Measurements from ENCODE around the gene TTLL7. TPM values are rescaled to one million over a fixed set of nuclear protein-coding genes. Genes with fewer than 3 reads are reported as not detected.

The TTLL7 gene
- total and polyA plus RNA-seq, 2 experiments from 2014 or later, result 4.1 to 6.7 TPM

DNA sequence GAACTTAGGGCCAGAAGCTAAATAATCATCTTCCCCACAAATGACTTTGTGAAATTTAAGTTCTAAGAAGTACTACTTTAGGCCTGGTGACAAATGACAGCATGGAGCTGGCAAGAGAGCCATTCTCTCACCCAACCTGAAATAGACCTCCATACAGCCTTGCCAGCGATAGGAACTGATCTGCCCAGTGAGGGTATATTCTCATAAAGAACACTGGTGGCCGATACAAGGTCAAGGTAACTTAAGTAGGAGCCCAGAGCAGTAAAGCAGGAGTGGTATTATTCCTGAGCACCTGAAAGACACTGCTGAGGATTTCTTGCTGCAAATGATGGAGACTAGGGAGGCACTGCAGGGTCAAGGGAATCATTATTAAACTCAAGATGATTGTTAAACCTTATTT is 2.6 kb upstream of the TTLL7 start:
- Histone ChIP-seq H3K36me3 (ENCODE audit: insufficient read depth) (no peaks in the 10 kb centered on the region), H3K79me2 (replicated peaks; ENCODE audit: insufficient read depth) (no peaks in the 10 kb centered on the region; the same call in 1 of the 2 replicates), H2AFZ (no peak overlapping the region), H3K4me1 (ENCODE audit: insufficient read depth) (peaks cover 10% of the 10 kb centered on the region; the same call in 1 of the 2 replicates), H3K4me2 (no peak overlapping the region), H4K20me1 (replicated peaks; ENCODE audit: insufficient read depth) (0 out of 2 replicates have a peak, but pooled peaks cover under 1% of the 10 kb centered on the region), H3K9me2 (ENCODE audit: insufficient read depth) (no peaks in the 10 kb centered on the region), H3F3A (replicated peaks; ENCODE audit: low read depth) (no peaks in the 10 kb centered on the region), H3K4me3 (no peak overlapping the region), H3K27me3 (ENCODE audit: insufficient read depth) (peaks cover 58% of the 10 kb centered on the region), H3K27ac (ENCODE audit: low read depth) (no peak overlapping the region)
- no peaks in the 10 kb centered on the region for H3K36me3 Mint-ChIP-seq (ENCODE audit: low read depth)
- peaks cover 10% of the 10 kb centered on the region; the same call in 2 of the 3 replicates for H3K4me1 Mint-ChIP-seq
- H3K27ac Mint-ChIP-seq, result no peak overlapping the region
- DNase-seq (ENCODE audit: low spot score) (no peak), ATAC-seq (no peak)
- peaks cover 31% of the 10 kb centered on the region for H3K27me3 Mint-ChIP-seq (ENCODE audit: insufficient read depth, low read depth, poor library complexity)
- TF ChIP-seq, protein P1, sequence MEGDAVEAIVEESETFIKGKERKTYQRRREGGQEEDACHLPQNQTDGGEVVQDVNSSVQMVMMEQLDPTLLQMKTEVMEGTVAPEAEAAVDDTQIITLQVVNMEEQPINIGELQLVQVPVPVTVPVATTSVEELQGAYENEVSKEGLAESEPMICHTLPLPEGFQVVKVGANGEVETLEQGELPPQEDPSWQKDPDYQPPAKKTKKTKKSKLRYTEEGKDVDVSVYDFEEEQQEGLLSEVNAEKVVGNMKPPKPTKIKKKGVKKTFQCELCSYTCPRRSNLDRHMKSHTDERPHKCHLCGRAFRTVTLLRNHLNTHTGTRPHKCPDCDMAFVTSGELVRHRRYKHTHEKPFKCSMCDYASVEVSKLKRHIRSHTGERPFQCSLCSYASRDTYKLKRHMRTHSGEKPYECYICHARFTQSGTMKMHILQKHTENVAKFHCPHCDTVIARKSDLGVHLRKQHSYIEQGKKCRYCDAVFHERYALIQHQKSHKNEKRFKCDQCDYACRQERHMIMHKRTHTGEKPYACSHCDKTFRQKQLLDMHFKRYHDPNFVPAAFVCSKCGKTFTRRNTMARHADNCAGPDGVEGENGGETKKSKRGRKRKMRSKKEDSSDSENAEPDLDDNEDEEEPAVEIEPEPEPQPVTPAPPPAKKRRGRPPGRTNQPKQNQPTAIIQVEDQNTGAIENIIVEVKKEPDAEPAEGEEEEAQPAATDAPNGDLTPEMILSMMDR (conservative IDR thresholded peaks at IDR 0.05; ENCODE audit: low read depth in 2 of 2), result no peak
- TF ChIP-seq POLR2AphosphoS5 (IDR thresholded peaks at IDR 0.05; ENCODE audit: low read depth) (no peak), ZNF114 (CRISPR knock-in tag; IDR thresholded peaks at IDR 0.05) (no peak), STAT1 (IDR thresholded peaks at IDR 0.05; ENCODE audit: unreplicated experiment) (no peak), ZNF331 (CRISPR knock-in tag; IDR thresholded peaks at IDR 0.05; ENCODE audit: low read depth) (no peak), EZH2 (IDR thresholded peaks at IDR 0.05; ENCODE audit: low read depth, unreplicated experiment) (no peak), CREB1 (CRISPR knock-in tag; IDR thresholded peaks at IDR 0.05; ENCODE audit: low read depth) (no peak), JUNB (IDR thresholded peaks at IDR 0.05; ENCODE audit: unreplicated experiment) (no peak), NANOG (IDR thresholded peaks at IDR 0.05; ENCODE audit: borderline replicate concordance) (no peak)
- TF ChIP-seq, protein P2, sequence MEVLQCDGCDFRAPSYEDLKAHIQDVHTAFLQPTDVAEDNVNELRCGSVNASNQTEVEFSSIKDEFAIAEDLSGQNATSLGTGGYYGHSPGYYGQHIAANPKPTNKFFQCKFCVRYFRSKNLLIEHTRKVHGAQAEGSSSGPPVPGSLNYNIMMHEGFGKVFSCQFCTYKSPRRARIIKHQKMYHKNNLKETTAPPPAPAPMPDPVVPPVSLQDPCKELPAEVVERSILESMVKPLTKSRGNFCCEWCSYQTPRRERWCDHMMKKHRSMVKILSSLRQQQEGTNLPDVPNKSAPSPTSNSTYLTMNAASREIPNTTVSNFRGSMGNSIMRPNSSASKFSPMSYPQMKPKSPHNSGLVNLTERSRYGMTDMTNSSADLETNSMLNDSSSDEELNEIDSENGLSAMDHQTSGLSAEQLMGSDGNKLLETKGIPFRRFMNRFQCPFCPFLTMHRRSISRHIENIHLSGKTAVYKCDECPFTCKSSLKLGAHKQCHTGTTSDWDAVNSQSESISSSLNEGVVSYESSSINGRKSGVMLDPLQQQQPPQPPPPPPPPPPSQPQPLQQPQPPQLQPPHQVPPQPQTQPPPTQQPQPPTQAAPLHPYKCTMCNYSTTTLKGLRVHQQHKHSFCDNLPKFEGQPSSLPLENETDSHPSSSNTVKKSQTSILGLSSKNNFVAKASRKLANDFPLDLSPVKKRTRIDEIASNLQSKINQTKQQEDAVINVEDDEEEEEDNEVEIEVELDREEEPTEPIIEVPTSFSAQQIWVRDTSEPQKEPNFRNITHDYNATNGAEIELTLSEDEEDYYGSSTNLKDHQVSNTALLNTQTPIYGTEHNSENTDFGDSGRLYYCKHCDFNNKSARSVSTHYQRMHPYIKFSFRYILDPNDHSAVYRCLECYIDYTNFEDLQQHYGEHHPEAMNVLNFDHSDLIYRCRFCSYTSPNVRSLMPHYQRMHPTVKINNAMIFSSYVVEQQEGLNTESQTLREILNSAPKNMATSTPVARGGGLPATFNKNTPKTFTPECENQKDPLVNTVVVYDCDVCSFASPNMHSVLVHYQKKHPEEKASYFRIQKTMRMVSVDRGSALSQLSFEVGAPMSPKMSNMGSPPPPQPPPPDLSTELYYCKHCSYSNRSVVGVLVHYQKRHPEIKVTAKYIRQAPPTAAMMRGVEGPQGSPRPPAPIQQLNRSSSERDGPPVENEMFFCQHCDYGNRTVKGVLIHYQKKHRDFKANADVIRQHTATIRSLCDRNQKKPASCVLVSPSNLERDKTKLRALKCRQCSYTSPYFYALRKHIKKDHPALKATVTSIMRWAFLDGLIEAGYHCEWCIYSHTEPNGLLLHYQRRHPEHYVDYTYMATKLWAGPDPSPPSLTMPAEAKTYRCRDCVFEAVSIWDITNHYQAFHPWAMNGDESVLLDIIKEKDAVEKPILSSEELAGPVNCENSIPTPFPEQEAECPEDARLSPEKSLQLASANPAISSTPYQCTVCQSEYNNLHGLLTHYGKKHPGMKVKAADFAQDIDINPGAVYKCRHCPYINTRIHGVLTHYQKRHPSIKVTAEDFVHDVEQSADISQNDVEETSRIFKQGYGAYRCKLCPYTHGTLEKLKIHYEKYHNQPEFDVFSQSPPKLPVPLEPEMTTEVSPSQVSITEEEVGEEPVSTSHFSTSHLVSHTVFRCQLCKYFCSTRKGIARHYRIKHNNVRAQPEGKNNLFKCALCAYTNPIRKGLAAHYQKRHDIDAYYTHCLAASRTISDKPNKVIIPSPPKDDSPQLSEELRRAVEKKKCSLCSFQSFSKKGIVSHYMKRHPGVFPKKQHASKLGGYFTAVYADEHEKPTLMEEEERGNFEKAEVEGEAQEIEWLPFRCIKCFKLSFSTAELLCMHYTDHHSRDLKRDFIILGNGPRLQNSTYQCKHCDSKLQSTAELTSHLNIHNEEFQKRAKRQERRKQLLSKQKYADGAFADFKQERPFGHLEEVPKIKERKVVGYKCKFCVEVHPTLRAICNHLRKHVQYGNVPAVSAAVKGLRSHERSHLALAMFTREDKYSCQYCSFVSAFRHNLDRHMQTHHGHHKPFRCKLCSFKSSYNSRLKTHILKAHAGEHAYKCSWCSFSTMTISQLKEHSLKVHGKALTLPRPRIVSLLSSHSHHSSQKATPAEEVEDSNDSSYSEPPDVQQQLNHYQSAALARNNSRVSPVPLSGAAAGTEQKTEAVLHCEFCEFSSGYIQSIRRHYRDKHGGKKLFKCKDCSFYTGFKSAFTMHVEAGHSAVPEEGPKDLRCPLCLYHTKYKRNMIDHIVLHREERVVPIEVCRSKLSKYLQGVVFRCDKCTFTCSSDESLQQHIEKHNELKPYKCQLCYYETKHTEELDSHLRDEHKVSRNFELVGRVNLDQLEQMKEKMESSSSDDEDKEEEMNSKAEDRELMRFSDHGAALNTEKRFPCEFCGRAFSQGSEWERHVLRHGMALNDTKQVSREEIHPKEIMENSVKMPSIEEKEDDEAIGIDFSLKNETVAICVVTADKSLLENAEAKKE (CRISPR knock-in tag; IDR thresholded peaks at IDR 0.05), result no peak
- TF ChIP-seq, protein P3, sequence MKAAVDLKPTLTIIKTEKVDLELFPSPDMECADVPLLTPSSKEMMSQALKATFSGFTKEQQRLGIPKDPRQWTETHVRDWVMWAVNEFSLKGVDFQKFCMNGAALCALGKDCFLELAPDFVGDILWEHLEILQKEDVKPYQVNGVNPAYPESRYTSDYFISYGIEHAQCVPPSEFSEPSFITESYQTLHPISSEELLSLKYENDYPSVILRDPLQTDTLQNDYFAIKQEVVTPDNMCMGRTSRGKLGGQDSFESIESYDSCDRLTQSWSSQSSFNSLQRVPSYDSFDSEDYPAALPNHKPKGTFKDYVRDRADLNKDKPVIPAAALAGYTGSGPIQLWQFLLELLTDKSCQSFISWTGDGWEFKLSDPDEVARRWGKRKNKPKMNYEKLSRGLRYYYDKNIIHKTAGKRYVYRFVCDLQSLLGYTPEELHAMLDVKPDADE (IDR thresholded peaks at IDR 0.05), result no peak
- H3K9me3 Mint-ChIP-seq, result peaks cover 3% of the 10 kb centered on the region; the same call in 1 of the 3 replicates
- no peak overlapping the region for H3K4me3 Mint-ChIP-seq

Data from GM23338 (cell line).